Measurements from ENCODE around the gene ACSM2A.
"Not testable (repeated sequence)": the region's sequence is repeated elsewhere in the genome, so short reads cannot be mapped to it uniquely, and the experiment has no call there.

GRCh38 chr16:20421748-20422147, 29.6 kb upstream of the ACSM2A start:
- not testable (repeated sequence) for TF ChIP-seq CTCF, POLR2A (IDR thresholded peaks at IDR 0.05)

Data from uterus (tissue), 2 donors.